ENCODE data around the gene CNP. TPM values are rescaled to one million over a fixed set of nuclear protein-coding genes. Genes with fewer than 3 reads are reported as not detected.

CNP gene
- total RNA-seq, 4 donors from 2014 or later = 25.4 to 96.1 (median 55.2) TPM

DNA sequence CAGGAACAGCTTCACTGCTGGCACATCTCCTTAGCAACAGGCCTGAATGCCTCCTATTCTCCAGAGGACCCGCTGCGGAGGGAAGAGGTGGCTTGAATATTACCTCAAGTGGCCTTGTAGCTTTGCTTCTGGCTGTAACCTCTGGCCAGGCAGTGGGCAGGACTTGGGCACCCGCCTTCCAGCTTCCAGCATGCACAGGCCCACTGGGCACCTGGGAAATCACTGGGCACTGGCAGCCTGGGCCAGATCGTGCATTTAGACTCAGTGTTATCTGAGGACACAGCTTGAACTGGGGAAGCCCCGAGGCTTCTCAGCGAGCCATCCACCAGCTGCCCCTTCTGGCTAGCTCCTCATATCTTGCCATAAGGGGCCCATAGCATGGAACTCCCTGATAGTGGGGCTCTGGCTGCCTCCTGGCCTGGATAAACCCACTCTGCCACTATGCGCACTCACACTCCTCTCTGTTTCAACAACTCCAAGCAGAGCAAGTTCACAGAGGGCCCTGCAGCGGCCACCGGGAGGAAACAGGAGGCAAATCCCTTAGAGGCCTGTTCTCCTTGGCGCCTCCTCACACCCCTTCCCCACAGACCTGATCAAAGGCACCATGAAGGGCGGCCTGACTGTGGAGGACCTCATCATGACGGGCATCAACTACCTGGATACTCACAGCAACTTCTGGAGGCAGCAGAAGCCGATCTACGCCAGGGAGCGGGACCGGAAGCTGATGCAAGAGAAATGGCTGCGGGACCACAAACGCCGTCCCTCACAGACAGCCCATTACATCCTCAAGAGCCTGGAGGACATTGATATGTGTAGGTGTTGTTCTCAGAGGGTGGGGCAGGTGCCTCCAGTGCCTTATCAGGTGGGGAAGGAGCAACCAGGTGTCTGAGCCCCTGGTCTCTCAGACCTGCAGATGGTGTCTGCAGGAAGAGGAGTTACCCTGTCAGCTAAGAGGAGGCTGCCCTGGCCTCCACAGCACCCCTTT lies 28.3 kb upstream of the CNP start:
- TF ChIP-seq, protein P1, sequence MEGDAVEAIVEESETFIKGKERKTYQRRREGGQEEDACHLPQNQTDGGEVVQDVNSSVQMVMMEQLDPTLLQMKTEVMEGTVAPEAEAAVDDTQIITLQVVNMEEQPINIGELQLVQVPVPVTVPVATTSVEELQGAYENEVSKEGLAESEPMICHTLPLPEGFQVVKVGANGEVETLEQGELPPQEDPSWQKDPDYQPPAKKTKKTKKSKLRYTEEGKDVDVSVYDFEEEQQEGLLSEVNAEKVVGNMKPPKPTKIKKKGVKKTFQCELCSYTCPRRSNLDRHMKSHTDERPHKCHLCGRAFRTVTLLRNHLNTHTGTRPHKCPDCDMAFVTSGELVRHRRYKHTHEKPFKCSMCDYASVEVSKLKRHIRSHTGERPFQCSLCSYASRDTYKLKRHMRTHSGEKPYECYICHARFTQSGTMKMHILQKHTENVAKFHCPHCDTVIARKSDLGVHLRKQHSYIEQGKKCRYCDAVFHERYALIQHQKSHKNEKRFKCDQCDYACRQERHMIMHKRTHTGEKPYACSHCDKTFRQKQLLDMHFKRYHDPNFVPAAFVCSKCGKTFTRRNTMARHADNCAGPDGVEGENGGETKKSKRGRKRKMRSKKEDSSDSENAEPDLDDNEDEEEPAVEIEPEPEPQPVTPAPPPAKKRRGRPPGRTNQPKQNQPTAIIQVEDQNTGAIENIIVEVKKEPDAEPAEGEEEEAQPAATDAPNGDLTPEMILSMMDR (IDR thresholded peaks at IDR 0.05; ENCODE audit: low read depth) = no peak

DNA sequence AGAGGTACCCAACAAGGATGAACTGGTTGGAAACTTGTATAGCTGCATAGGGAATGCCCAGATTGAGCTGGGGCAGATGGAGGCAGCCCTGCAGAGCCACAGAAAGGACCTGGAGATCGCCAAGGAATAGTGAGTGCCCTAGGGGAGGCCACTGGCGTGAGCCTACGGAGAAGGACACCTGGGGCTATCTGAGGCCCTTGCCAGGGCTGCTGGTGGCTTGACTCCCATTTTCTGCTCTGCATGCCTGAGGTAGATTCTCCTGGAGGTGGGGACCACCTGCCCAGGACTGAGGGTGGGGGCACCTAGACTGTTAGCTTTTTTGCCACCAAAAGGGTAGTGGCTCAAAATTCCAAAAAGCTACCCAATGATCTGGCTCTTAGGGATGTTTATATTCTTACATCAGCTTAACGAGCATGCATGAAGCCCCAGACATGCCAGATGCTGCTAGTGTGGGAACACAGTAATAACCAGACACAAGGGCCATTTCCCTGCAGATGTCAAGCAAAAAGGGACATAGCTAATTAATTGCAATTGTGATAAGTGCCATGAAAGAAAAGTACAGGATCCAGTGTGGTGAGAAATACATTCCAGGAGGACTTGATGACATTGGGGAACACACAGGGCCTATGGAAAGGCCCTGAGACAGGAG lies 27.4 kb upstream of the CNP start:
- TF ChIP-seq, protein P1 (IDR thresholded peaks at IDR 0.05; ENCODE audit: low read depth) = no peak

DNA sequence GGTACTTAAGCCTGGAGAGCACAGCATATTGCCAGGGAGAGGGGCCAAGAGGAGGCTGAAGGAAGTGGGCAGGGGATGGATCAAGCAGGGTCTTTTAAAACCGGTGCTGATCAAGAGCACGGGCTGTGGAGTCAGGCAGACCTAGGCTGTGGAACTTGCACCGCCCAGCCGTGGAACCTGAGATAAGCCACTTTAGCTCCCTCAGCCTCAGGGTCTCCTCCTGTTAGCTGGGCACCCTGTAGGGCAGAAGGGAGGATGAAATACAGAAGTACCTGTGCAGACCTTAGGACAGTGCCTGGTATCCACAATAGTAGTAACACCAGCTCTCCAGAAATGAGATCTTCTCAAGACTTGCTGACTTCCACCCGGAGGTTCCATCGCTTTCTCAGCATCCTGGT lies 26.9 kb upstream of the CNP start:
- TF ChIP-seq, protein P1 (IDR thresholded peaks at IDR 0.05; ENCODE audit: low read depth) = no peak

DNA sequence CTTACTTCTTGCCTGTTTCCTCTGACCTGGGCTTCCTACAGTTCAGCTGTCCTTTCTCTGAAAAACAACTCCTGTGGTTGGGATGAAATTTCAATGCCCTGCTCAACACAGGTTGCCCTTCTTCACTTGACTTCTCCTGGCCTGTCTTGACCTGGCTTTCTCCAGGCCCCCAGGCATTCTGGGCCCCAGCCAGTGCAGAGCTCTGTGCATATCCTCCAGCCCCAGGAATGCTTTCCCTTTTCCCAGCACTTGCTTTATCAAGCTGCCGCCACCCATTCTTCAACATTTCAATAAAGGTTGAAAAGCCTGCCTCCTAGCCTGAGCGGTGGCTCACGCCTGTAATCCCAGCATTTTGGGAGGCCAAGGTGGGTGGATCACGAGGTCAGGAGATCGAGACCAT lies 25.4 kb upstream of the CNP start:
- TF ChIP-seq, protein P1 (IDR thresholded peaks at IDR 0.05; ENCODE audit: low read depth) = no peak

DNA sequence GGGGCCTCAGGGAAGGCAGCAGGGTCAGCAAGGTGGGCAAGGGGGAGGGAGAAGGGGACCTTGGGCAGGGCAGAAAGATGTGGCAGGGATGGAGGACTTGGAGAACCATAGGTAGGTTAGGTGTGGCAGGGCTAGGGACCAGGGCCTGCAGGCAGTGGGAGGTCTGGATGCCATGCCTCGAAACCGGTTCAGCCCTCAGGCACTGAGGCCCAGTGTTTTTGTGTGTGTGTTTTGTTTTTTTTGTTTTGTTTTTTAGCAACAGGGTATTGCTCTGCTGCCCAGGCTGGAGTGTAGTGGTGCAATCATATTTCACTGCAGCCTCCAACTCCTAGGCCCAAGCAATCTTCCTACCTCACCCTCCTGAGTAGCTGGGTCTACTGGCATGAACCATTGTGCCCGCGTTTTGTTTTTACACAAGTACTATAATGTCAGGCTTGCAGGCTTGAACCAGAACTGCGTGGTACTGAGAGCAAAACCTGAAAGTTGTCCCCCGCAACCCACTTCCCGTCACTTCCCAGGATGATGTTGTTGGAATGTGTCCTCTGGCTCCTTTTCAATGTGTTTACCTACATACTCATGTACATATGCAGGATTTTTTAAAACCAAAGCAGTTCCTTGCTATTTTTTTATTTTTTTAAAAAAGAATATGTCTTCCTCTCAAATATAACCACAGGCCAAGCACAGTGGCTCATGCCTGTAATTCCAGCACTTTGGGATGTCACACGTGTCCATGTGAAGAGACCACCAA lies 23.8 kb upstream of the CNP start:
- TF ChIP-seq, protein P1 (IDR thresholded peaks at IDR 0.05; ENCODE audit: low read depth) = no peak

DNA sequence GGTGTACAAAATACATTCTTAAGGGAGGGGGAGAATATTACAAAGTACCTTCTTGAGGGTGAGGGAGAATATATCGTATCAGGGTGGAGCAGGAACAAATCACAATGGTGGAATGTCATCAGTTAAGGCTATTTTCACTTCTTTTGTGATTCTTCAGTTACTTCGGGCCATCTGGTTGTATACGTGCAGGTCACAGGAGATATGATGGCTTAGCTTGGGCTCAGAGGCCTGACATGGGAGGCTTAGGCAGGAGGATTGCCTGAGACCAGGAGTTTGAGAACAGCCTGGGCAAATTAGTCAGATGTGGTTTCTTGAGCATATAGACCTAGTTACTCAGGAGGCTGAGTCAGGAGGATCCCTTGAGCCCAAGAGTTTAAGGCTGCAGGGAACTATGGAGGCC lies 23.1 kb upstream of the CNP start:
- TF ChIP-seq, protein P1 (IDR thresholded peaks at IDR 0.05; ENCODE audit: low read depth) = no peak

Measured in subcutaneous adipose tissue (tissue), 4 donors.